WTC11 (cell line): ENCODE data around the gene ADCY3. TPM values are rescaled to one million over a fixed set of nuclear protein-coding genes. Genes with fewer than 3 reads are reported as not detected.

Experiments
- ATAC-seq: fragments of 200-7000 bp; cut with Tn5 transposase; 2 replicates; pipeline ENCODE4 v1.10.0; 2021; ENCODE audit warnings: mild to moderate bottlenecking, moderate library complexity
- CTCF ChIA-PET: fragments of 300-600 bp; sonication (Branson Sonifier 250); formaldehyde crosslinking; loops from one replicate; lab custom pipeline; 2021; ENCODE audit warnings: antibody characterized with exemption; lab: Charles Lee
- POLR2A ChIA-PET: fragments of 350-600 bp; sonication (Branson Sonifier 250); formaldehyde crosslinking; loops from one replicate; lab custom pipeline; 2021; ENCODE audit warnings: antibody characterized with exemption; lab: Charles Lee
- DNase-seq: peaks from one replicate; pipeline ENCODE4 v3.0.0; 2021; ENCODE audit warnings: low spot score
- H3K27ac Mint-ChIP-seq: 2 replicates; pipeline ENCODE4 v1.8.0; 2021; ENCODE audit warnings: mixed read lengths
- H3K27me3 Mint-ChIP-seq: 2 replicates; pipeline ENCODE4 v1.8.0; 2021; ENCODE audit warnings: low read depth, mild to moderate bottlenecking, moderate library complexity, mixed read lengths
- H3K36me3 Mint-ChIP-seq: 2 replicates; pipeline ENCODE4 v1.8.0; 2021; ENCODE audit warnings: mixed read lengths
- H3K4me1 Mint-ChIP-seq: 2 replicates; pipeline ENCODE4 v1.8.0; 2022; ENCODE audit warnings: mixed read lengths
- H3K4me3 Mint-ChIP-seq: 2 replicates; pipeline ENCODE4 v1.8.0; 2021; ENCODE audit warnings: mild to moderate bottlenecking, moderate library complexity, mixed read lengths
- H3K9me3 Mint-ChIP-seq: 2 replicates; pipeline ENCODE4 v1.8.0; 2021; ENCODE audit warnings: mixed read lengths
- ETV6 ChIP-seq: sonication (generic); formaldehyde crosslinking; IDR thresholded peaks from 2 replicates; pipeline ENCODE4 v1.8.1; 2022; ENCODE audit warnings: mild to moderate bottlenecking, missing genetic modification reagents
- GRHL2 ChIP-seq: fragments of 250-450 bp; sonication (Bioruptor Pico); IDR thresholded peaks from 2 replicates; pipeline ENCODE4 v1.8.0; 2022; ENCODE audit warnings: mild to moderate bottlenecking, moderate library complexity; ENCODE audit not compliant: insufficient replicate concordance, severe bottlenecking
- JUN ChIP-seq: sonication (generic); formaldehyde crosslinking; IDR thresholded peaks from 2 replicates; pipeline ENCODE4 v1.8.0; 2023; ENCODE audit warnings: mild to moderate bottlenecking, missing genetic modification reagents
- MXD4 ChIP-seq: fragments of 250-450 bp; sonication (Bioruptor Pico); IDR thresholded peaks from 2 replicates; pipeline ENCODE4 v1.8.0; 2021; ENCODE audit warnings: mild to moderate bottlenecking, moderate library complexity, borderline replicate concordance
- NR1H2 ChIP-seq: sonication (generic); formaldehyde crosslinking; IDR thresholded peaks from 2 replicates; pipeline ENCODE4 v1.9.0; 2021; ENCODE audit warnings: mild to moderate bottlenecking, moderate library complexity, missing genetic modification reagents
- NR3C1 ChIP-seq: sonication (generic); formaldehyde crosslinking; conservative IDR thresholded peaks from 2 replicates; pipeline ENCODE4 v1.8.1; 2023; ENCODE audit warnings: low read depth, mild to moderate bottlenecking, missing genetic modification reagents
- OVOL2 ChIP-seq: fragments of 250-450 bp; sonication (Bioruptor Pico); IDR thresholded peaks from 2 replicates; pipeline ENCODE4 v1.9.0; 2021; ENCODE audit warnings: mild to moderate bottlenecking, borderline replicate concordance
- ZNF396 ChIP-seq: fragments of 250-450 bp; sonication (Bioruptor Pico); IDR thresholded peaks from 2 replicates; pipeline ENCODE4 v1.8.0; 2021; ENCODE audit warnings: mild to moderate bottlenecking, moderate library complexity, borderline replicate concordance
- total RNA-seq: library from RNA; stranded (reverse); gene quantifications from 3 replicates; pipeline ENCODE4 v1.2.3, GENCODE V29; 2021
- TF ChIP-seq, protein P1 (sequence below): sonication (generic); formaldehyde crosslinking; IDR thresholded peaks from 2 replicates; pipeline ENCODE4 v1.8.0; 2022; ENCODE audit warnings: mild to moderate bottlenecking, missing genetic modification reagents
- TF ChIP-seq, protein P2 (sequence below): sonication (generic); formaldehyde crosslinking; IDR thresholded peaks from 2 replicates; pipeline ENCODE4 v1.8.0; 2022; ENCODE audit warnings: mild to moderate bottlenecking, missing genetic modification reagents
- TF ChIP-seq, protein P3 (sequence below): sonication (generic); formaldehyde crosslinking; IDR thresholded peaks from 2 replicates; pipeline ENCODE4 v1.8.0; 2022; ENCODE audit warnings: mild to moderate bottlenecking, missing genetic modification reagents
- TF ChIP-seq, protein P4 (sequence below): sonication (generic); formaldehyde crosslinking; IDR thresholded peaks from 2 replicates; pipeline ENCODE4 v1.8.1; 2022; ENCODE audit warnings: mild to moderate bottlenecking, moderate library complexity, missing genetic modification reagents
- TF ChIP-seq, protein P5 (sequence below): fragments of 250-450 bp; sonication (Bioruptor Pico); IDR thresholded peaks from 2 replicates; pipeline ENCODE4 v1.9.0; 2021; ENCODE audit warnings: mild to moderate bottlenecking
- TF ChIP-seq, protein P6 (sequence below): sonication (generic); formaldehyde crosslinking; IDR thresholded peaks from 2 replicates; pipeline ENCODE4 v1.8.0; 2023; ENCODE audit warnings: missing genetic modification reagents, mild to moderate bottlenecking, borderline replicate concordance
- TF ChIP-seq, protein P7 (sequence below): sonication (generic); formaldehyde crosslinking; IDR thresholded peaks from 2 replicates; pipeline ENCODE4 v1.8.1; 2023; ENCODE audit warnings: mild to moderate bottlenecking, missing genetic modification reagents
- TF ChIP-seq, protein P8 (sequence below): fragments of 250-450 bp; sonication (Bioruptor Pico); conservative IDR thresholded peaks from 2 replicates; pipeline ENCODE4 v1.9.0; 2021; ENCODE audit warnings: mild to moderate bottlenecking

Gene ADCY3
- total RNA-seq, 1 experiment from 2014 or later = 37.1 TPM

DNA sequence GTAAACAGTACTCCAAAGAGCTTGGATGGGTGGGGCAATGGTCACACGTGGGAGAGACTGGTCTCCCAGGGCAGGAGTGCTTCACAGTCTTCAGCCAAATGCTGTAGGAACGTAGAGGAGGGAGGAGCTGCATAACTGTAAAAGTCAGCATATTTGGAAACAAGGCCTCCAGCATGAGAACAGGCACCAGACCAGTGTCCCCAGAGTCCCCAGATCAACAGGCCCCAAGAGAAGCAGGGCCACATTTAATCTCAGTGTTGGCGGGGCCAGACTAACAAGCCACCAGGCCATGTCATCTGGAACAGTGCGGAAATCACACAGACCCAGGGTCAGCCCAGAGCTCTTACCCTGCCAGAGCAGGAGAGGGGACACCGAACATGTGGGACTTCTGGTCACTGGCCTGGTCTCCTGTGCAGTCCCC is 63.2 kb downstream of the ADCY3 start:
- Mint-ChIP-seq H3K9me3 (no peaks in the 10 kb centered on the region), H3K27ac (no peak overlapping the region), H3K27me3 (no peaks in the 10 kb centered on the region), H3K4me1 (no peaks in the 10 kb centered on the region), H3K36me3 (peaks cover 6% of the 10 kb centered on the region; the same call in 1 of the 2 replicates), H3K4me3 (no peak overlapping the region)
- ATAC-seq (no peak), DNase-seq (no peak)
- ChIA-PET POLR2A (interaction anchor here (1.0 kb wide), 1 partner anchor 23 kb away, joined by 3 read pairs; no protein-coding TSS in a partner anchor), CTCF (interaction anchor here (0.9 kb wide), 1 partner anchor 29 kb away, joined by 4 read pairs; no protein-coding TSS in a partner anchor)
- TF ChIP-seq, protein P1, sequence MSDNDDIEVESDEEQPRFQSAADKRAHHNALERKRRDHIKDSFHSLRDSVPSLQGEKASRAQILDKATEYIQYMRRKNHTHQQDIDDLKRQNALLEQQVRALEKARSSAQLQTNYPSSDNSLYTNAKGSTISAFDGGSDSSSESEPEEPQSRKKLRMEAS (CRISPR knock-in tag) = no peak
- TF ChIP-seq ETV6 (CRISPR knock-in tag) (no peak), ZNF396 (CRISPR knock-in tag) (no peak), NR3C1 (no peak), NR1H2 (CRISPR knock-in tag) (no peak), OVOL2 (no peak)
- TF ChIP-seq, protein P2, sequence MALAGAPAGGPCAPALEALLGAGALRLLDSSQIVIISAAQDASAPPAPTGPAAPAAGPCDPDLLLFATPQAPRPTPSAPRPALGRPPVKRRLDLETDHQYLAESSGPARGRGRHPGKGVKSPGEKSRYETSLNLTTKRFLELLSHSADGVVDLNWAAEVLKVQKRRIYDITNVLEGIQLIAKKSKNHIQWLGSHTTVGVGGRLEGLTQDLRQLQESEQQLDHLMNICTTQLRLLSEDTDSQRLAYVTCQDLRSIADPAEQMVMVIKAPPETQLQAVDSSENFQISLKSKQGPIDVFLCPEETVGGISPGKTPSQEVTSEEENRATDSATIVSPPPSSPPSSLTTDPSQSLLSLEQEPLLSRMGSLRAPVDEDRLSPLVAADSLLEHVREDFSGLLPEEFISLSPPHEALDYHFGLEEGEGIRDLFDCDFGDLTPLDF = no peak
- TF ChIP-seq, protein P3, sequence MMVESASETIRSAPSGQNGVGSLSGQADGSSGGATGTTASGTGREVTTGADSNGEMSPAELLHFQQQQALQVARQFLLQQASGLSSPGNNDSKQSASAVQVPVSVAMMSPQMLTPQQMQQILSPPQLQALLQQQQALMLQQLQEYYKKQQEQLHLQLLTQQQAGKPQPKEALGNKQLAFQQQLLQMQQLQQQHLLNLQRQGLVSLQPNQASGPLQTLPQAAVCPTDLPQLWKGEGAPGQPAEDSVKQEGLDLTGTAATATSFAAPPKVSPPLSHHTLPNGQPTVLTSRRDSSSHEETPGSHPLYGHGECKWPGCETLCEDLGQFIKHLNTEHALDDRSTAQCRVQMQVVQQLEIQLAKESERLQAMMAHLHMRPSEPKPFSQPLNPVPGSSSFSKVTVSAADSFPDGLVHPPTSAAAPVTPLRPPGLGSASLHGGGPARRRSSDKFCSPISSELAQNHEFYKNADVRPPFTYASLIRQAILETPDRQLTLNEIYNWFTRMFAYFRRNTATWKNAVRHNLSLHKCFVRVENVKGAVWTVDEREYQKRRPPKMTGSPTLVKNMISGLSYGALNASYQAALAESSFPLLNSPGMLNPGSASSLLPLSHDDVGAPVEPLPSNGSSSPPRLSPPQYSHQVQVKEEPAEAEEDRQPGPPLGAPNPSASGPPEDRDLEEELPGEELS (CRISPR knock-in tag) = no peak

DNA sequence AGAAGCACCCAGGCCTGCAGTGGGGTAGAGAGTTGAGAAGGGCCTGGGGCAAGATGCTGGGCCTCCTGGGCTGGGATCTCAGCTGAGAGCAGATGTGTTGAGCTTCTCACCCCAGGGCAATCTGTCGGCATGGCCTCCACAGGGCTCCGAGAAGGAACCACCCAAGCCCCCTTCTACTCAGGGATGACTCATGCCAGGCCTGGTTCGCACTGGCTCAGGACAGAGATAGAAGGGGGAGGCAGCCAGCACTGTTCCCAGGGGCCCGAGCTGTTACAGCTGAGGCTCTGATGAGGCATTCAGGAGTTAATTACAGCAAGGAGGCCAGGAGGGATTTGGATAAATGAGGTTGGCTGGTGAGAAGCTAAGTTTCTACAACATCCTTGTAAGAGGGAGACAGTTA is 64.3 kb downstream of the ADCY3 start:
- peaks cover 6% of the 10 kb centered on the region; the same call in 1 of the 2 replicates for H3K36me3 Mint-ChIP-seq
- H3K27me3 Mint-ChIP-seq = no peaks in the 10 kb centered on the region
- TF ChIP-seq, protein P4, sequence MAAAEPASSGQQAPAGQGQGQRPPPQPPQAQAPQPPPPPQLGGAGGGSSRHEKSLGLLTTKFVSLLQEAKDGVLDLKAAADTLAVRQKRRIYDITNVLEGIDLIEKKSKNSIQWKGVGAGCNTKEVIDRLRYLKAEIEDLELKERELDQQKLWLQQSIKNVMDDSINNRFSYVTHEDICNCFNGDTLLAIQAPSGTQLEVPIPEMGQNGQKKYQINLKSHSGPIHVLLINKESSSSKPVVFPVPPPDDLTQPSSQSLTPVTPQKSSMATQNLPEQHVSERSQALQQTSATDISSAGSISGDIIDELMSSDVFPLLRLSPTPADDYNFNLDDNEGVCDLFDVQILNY (CRISPR knock-in tag) = no peak
- TF ChIP-seq ETV6 (CRISPR knock-in tag) (no peak), JUN (CRISPR knock-in tag) (no peak), GRHL2 (no peak), NR1H2 (CRISPR knock-in tag) (no peak), MXD4 (CRISPR knock-in tag) (no peak)
- TF ChIP-seq, protein P5, sequence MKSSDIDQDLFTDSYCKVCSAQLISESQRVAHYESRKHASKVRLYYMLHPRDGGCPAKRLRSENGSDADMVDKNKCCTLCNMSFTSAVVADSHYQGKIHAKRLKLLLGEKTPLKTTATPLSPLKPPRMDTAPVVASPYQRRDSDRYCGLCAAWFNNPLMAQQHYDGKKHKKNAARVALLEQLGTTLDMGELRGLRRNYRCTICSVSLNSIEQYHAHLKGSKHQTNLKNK (CRISPR knock-in tag) = no peak
- TF ChIP-seq, protein P6, sequence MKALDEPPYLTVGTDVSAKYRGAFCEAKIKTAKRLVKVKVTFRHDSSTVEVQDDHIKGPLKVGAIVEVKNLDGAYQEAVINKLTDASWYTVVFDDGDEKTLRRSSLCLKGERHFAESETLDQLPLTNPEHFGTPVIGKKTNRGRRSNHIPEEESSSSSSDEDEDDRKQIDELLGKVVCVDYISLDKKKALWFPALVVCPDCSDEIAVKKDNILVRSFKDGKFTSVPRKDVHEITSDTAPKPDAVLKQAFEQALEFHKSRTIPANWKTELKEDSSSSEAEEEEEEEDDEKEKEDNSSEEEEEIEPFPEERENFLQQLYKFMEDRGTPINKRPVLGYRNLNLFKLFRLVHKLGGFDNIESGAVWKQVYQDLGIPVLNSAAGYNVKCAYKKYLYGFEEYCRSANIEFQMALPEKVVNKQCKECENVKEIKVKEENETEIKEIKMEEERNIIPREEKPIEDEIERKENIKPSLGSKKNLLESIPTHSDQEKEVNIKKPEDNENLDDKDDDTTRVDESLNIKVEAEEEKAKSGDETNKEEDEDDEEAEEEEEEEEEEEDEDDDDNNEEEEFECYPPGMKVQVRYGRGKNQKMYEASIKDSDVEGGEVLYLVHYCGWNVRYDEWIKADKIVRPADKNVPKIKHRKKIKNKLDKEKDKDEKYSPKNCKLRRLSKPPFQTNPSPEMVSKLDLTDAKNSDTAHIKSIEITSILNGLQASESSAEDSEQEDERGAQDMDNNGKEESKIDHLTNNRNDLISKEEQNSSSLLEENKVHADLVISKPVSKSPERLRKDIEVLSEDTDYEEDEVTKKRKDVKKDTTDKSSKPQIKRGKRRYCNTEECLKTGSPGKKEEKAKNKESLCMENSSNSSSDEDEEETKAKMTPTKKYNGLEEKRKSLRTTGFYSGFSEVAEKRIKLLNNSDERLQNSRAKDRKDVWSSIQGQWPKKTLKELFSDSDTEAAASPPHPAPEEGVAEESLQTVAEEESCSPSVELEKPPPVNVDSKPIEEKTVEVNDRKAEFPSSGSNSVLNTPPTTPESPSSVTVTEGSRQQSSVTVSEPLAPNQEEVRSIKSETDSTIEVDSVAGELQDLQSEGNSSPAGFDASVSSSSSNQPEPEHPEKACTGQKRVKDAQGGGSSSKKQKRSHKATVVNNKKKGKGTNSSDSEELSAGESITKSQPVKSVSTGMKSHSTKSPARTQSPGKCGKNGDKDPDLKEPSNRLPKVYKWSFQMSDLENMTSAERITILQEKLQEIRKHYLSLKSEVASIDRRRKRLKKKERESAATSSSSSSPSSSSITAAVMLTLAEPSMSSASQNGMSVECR (CRISPR knock-in tag) = no peak
- TF ChIP-seq, protein P7, sequence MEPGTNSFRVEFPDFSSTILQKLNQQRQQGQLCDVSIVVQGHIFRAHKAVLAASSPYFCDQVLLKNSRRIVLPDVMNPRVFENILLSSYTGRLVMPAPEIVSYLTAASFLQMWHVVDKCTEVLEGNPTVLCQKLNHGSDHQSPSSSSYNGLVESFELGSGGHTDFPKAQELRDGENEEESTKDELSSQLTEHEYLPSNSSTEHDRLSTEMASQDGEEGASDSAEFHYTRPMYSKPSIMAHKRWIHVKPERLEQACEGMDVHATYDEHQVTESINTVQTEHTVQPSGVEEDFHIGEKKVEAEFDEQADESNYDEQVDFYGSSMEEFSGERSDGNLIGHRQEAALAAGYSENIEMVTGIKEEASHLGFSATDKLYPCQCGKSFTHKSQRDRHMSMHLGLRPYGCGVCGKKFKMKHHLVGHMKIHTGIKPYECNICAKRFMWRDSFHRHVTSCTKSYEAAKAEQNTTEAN (CRISPR knock-in tag) = no peak
- TF ChIP-seq, protein P8, sequence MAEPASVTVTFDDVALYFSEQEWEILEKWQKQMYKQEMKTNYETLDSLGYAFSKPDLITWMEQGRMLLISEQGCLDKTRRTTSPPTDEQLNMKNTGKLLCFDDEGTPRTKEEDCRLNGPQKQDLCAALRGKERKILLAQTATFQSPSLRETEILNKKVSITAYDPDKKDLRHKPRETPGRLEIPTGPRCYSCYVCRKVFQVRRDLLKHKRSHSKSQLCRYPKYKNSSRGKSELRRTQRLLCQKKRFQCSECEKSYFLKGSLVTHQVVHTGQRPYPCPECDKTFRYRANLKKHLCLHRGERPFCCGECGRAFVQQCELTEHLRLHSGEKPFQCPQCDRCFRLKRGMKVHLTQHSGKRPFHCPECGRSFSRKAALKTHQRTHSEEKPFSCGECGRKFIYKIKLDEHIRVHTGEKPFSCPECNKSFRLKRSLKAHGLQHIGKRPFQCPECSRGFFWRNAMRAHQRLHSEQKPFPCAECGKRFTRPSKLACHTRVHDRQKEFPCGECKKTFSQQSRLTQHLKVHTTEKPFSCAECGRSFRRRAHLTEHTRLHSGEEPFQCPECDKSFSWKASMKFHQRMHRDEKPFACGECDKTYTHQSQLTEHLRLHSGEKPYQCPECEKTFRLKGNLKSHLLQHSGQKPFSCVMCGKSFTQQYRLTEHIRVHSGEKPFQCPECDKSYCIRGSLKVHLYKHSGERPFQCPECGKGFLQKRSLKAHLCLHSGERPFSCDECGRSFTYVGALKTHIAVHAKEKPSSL (CRISPR knock-in tag) = no peak
- ChIA-PET CTCF (no interaction called here), POLR2A (no interaction called here)
- 0 out of 2 replicates have a peak overlapping the region, but pooled peaks have one; percentile 6 for H3K27ac Mint-ChIP-seq
- H3K9me3 Mint-ChIP-seq = no peaks in the 10 kb centered on the region
- ATAC-seq (no peak), DNase-seq (no peak)
- no peak overlapping the region for H3K4me3 Mint-ChIP-seq
- no peaks in the 10 kb centered on the region for H3K4me1 Mint-ChIP-seq
